ENCODE data around the gene LRRC17.

LRRC17 gene

GRCh38 chr7:102912742-102913141, at the start of gene LRRC17:
Gene LRRC17 (plus strand): TSS chr7:102913000. CDS start chr7:102933914, 20,914 bp downstream.
- no peak for DNase-seq

GRCh38 chr7:102864958-102865357, 47.8 kb upstream of the LRRC17 start:
- no peak for DNase-seq

GRCh38 chr7:102866535-102867215, 46.1 kb upstream of the LRRC17 start:
- DNase-seq = no peak

GRCh38 chr7:102869195-102869594, 43.6 kb upstream of the LRRC17 start:
- no peak for DNase-seq

- no peak for DNase-seq
These were observed 40.3 kb upstream of the LRRC17 start for GRCh38 chr7:102872460-102872859.

GRCh38 chr7:102873470-102874165, 39.2 kb upstream of the LRRC17 start:
- no peak for DNase-seq

- no peak for DNase-seq
These were observed 38.5 kb upstream of the LRRC17 start for GRCh38 chr7:102874166-102874829.

- no peak for DNase-seq
These were observed 37.8 kb upstream of the LRRC17 start for GRCh38 chr7:102874966-102875365.

- DNase-seq = no peak
These were observed 37.0 kb upstream of the LRRC17 start for GRCh38 chr7:102875700-102876295.

GRCh38 chr7:102883098-102883860, 29.5 kb upstream of the LRRC17 start:
- DNase-seq = no peak

- no peak for DNase-seq
These were observed 24.1 kb upstream of the LRRC17 start for GRCh38 chr7:102888561-102889233.

- DNase-seq = no peak
These were observed 22.9 kb upstream of the LRRC17 start for GRCh38 chr7:102889851-102890250.

- no peak for DNase-seq
These were observed 22.4 kb upstream of the LRRC17 start for GRCh38 chr7:102890292-102890970.

- no peak for DNase-seq
These were observed 21.7 kb upstream of the LRRC17 start for GRCh38 chr7:102890971-102891692.

GRCh38 chr7:102891693-102892261, 21.0 kb upstream of the LRRC17 start:
- DNase-seq = no peak

GRCh38 chr7:102892631-102893278, 20.0 kb upstream of the LRRC17 start:
- DNase-seq = no peak

GRCh38 chr7:102895602-102896001, 17.2 kb upstream of the LRRC17 start:
- no peak for DNase-seq

GRCh38 chr7:102896585-102896984, 16.2 kb upstream of the LRRC17 start:
- DNase-seq = no peak

- DNase-seq = no peak
These were observed 15.6 kb upstream of the LRRC17 start for GRCh38 chr7:102897211-102897631.
